Stimulated activated CD4-positive, alpha-beta T cell treated with anti-CD3 and anti-CD28 coated beads, Interleukin-2, amount 100 ng/mL, for 24 hours (primary cell): ENCODE measurements around the gene GSE1.
"Not testable (repeated sequence)": the region's sequence is repeated elsewhere in the genome, so short reads cannot be mapped to it uniquely, and the experiment has no call there.

Source experiments
- DNase-seq, 2 donors: peaks; one replicate each; pipeline ENCODE4 v3.0.0-alpha.2; 2020

GSE1 gene

GRCh38 chr16:85592277-85592676 is 20.8 kb upstream of the GSE1 start:
- not testable (repeated sequence) for DNase-seq

DNA sequence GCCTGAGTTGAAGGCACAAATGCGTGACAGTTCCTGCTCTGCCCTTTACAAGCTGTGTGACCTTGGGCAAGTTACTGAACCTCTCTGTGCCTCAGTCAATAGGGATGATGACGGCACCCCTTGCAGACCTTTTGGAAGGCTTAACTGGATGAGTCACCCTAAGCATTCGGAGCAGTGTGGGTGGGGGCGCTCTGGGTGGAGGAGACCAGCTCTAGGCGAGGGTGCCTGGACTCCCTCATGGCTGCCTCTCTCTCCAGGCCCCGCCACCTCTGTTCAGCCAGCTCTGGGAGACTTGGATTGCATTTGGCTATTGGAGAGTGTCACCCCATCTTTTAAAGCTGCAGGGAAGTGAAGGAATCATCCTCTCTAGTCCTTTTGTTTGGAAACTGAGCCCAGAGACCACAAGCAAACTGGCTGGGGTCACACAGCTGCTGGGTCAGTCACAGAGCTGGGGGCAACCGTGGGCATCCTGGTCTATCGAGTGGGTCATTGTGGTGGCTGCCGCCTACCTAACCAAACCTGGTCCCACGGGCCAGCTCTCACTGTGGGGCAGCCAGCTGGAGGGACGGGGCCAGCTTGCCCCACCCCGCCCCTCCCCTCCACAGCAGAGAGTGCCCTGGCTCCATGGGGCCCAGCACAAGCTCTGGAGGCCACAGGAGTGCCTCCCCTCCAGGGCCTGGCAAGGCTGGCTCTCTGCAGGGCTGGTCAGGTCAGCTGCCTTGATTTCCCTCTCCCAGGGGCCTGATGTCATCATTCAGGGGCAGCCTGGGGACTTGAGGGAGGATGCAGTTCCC is 20.2 kb upstream of the GSE1 start:
- DNase-seq: no peak

DNA sequence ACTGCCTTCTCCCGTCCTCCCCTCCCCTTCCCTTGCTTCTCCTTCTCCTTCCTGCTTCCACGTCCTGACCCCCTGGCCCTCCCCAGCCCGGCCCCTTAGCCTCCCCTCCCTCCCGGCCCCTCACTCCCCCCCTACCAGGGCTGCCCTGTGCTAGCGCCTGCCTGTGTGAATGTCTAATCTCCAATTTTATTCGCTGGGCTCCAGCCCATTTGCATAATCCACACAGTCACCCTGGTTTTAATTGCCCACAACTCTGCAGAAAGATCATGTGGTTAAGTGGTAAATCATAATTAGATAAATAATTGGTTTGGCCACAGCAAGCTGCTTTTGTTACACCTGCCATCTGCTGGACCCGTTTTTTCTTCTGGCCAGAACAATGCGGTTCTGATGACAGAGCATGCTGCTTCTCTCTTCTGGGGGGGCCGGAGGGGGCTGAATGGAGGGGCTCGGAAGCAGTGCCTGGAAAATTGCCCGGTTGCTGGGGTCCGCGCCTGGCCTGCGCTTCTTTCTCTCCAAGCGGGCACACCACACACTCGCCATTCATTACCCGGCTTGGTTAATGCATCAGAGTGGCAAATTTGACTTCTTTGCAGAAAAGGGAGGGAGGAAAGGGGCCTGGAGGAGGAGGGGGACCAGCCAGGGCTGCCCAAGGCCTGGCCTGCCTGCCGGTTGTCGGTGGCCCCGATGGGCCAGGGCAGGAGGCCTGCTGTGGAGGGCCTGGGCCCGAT is 19.5 kb upstream of the GSE1 start:
- DNase-seq: no peak

DNA sequence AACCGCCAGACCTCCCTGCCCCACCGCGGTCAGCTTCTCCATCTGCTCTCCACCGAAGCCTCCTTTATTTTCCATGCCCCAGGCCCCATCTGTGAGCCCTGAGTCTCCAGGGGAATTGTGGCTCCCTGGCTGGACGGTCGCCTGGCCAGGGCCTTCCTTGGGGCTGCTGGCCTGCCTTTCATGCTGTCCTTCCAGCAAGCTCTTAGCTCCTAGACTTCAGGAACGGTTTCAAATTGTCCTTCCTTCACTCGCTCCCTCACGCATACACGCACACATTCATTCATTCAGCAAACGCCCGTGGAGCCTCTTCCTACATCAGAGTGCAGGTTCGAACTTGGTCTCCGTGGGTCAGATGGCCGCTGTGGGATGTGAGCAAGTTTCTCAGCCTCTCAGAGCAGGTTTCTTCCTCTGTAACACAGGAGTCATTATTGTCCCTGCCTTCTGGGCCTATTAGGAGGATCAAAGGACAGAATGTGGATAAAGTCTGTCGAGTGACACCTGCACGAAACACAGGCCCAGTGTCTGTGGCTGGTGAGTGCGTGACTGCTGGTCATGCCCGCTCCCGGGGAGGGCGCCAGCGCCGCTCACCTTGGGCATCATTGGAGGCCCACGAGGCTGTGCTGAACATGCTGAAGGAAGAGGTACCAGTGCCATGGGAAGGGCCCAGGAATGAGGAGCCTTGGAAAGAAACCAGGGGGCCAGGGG is 18.7 kb upstream of the GSE1 start:
- DNase-seq: no peak

DNA sequence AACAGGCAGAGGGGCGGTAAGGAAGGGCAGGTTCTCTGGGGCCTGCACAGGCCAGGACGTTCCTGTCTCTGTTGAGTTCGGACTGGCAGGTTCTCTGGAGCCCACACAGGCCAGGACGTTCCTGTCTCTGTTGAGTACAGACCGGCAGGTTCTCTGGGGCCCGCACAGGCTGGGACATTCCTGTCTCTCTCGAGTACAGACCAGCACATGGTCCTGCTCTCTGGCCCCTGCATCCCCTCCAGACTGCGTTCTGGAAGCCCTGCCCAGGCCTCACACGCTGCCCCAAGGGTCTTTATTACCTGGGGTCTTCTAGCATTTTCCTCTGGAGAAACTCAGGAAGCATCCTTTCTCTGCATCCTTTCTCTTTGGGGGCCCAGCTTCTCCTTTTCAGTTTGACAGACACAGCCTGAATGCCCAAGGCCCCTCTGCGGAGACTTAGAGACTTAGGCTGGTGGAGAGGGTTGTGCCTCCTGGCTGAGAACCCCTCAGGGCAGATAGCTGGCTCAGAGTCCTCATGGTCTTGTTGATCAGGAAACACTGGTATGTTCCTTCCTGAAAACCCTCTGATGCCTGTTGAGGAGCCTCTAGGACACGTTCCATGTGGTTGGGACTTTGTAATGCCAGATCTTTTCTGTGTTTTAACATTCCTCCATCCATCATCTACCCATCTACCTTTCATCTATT is 18.0 kb upstream of the GSE1 start:
- no peak for DNase-seq

- DNase-seq: no peak
Measured at GRCh38 chr16:85595812-85596502, 17.2 kb upstream of the GSE1 start.

GRCh38 chr16:85598141-85598540 is 15.0 kb upstream of the GSE1 start:
- DNase-seq: no peak

DNA sequence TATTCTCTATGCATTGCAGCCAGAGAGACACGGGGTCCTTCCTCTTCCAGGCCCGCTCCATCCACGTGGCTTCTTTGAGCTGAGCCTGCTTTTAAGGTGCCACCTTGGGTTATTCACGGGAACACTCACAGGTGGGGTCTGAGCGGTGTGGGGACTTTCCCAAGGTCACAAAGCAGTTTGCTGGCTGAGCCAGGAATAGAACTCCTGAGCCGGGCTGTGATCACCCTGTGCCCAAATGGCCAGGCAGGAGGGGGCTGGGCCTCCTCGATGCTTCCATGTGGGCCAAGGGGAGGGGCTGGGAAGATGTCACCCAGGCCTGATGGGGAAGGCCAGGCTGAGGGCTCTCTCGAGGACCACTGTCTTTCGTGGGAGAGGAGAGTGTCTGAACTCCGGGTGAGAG is 13.0 kb upstream of the GSE1 start:
- no peak for DNase-seq

DNA sequence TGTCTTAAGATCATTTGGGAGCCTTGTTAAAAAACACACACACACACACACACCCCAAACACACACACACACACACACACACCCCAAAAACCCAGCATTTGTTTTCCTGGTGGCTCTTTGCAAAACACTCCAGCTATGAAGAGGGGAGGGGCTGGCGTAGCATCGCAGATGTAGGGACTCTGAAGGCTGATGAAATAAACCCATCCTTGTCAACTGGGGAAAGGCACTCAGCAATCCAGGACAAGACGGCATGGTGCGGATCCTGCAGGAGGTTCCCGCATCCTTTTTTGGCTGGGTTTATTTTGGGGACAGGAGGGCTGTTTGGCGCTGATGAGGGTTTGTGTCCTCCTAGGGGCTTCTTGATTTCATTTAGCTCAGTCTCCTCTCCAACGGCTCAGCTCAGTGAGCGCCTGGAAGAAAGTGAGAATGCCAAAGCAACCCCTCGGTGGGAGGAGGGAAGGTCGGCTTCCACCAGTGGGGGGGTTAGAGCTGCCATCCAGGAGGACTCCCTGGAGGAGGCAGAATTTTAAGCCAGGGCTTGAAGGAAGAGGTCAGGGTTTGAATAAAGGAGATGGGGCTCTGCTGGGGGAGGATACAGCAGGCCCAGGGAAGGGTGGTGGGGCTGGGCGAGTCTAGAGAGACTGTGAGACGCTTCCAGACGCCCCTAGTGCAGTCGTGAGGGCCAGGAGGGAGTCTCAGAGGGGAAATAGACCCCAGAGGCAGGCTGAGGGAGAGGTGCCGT is 12.4 kb upstream of the GSE1 start:
- no peak for DNase-seq

DNA sequence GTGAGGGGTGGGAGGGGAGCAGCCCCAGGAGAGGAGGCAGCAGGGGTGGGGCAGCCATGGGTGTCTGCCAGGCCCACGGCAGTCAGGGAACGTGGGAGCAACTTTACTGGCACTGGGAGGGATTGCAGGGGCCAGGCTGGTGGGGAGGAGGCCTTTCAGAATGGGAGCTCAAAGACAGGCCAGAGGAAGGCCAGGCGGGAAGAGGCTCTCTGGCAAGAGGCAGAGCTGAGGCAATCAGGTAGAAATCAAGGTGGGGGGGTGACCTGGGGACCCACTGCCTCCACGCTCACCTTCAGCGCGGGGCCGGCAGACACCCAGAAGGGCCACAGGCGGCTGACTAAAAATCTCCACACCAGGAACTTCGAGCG is 11.9 kb upstream of the GSE1 start:
- DNase-seq: no peak

DNA sequence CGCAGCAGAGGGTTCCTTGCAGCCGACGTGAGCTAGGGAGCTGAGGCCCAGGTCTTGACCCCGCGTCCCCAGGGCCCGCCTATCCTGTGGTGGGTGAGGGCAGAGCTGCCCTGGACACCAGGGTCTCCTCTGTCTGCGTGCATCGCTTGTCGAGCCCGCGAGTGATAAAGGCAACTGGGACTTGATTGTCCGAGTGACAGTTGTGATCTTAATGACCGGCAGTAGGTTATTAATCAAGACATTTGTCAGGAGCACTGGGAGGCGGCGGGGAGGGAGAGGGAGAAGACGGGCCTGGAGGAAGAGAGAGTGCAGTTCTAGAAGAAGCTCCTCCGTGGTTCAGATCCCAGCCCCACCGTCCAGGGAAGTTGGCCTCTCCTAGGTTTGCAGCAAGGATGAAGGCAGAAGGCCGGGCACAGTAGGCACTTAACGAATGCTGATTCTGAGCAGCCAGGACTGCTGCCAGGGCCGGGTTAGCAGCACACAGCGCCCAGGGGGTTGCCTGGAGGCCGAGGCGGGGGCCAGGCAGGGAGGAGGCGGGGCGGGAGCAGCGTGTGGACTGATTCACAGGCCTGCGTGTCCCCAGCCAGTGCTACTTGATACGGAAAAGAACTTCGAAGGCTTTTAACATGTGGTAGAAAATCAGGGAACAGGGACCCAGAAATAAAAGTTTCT is 11.3 kb upstream of the GSE1 start:
- DNase-seq: no peak

DNA sequence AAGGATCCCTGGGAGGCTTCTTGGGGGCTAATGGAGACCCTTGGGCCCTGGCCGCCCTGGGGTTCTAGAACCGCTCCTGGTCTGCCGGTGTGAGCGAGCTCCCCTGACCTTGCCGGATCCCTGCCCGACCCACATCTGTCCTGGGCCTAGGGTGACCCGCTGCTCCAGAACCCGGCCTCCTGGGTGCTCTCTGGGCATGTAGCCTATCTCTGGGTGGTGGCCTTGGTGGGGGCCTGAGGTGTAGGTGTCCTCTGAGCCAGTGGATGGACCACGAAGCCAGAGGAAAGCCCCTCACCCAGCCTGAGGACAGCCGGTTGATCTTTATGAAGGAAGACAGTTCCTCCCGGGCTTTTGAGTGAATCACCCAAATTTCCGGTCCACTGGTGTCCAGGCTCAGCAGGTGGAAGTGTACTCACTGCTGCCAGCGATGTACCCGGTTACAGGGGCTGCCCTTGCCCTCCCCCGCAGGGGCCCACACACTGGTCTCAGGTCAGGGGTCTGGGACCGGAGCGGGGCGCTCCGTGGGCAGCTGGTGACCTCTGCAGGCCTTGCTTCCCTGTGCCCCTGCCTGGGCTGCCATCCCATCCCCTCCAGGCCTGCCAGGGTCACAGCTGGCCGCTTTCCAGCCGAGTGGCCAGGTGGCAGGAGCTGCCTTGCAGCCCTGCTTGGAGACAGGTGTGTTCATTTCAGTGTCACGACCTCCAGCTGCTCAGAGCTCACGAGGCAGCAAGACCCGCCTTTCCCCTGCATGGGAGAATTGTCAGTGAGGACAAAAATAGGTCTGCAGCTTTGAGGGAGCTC is 10.5 kb upstream of the GSE1 start:
- DNase-seq: no peak

- DNase-seq: no peak
Measured at GRCh38 chr16:85603203-85603755, 9.8 kb upstream of the GSE1 start.

DNA sequence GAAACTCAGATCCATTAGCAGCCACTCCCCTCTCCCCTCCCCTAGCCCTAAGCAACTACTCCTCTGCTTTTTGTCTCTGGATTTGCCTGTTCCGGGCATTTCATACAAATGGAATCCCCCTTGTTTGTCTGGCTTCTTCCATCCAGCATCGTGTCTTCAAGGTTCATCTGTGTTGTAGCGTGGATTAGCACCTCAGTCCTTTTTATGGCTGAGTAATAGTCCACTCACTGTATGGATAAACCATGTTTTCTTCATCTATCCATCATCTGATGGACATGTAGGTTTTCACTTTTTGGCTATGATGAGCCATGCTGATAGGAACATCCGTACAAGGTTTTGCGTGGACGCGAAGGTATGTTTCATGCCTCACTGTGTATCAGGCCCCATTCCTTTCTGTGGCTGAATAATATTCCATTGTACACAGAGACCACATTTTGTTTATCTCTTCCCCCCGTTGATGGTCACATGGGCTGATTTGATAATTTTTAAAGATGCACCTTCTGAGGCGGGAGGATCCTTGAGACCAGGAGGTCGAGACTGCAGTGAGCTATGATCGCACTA is 8.9 kb upstream of the GSE1 start:
- no peak for DNase-seq

GRCh38 chr16:85605051-85605911 is 7.8 kb upstream of the GSE1 start:
- DNase-seq: no peak

DNA sequence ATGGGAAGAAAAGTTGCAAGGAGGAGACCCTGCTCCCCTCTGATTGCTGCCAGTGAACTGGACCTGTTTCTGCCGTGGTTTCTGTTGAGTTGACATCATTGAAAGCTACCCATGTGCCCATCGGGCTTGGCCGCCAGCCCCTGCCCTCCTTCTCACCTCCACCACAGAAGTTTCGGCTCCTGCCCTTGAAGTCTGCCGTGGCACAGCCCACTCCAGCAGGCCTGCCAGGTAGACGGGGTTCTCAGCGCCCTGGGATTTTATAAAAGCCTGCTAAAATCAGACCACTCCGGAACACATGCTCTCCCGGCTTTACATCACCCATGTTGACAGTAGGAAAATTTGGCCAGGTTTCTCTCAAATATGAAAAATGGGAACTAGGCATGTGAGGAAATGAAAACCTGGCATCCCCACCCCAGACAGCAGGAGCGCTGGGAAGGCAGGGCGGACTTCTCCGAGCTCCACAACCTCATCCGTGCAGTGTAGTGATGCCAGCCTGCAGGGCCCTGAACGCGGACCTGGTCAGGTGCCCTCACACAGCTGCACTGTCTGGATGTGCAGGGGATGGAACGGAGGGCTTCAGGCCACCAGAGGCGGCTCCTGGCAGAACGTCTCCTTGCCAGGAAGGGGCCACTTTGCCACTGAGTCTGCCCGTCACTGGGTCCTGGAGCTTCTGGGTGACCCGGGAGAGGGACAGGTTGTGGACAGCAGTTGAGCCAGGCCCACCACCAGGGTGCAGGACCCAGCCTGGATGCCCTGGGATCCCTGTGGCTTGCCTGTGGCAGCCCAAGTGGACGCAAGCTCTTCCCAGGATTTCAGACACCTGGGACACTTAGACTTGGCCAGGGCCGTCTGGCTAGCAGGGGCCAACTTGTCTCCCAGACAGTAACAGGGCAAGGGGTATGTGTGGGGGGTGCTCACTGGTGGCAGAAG is 6.9 kb upstream of the GSE1 start:
- no peak for DNase-seq

- no peak for DNase-seq
Measured at GRCh38 chr16:85606904-85607303, 6.2 kb upstream of the GSE1 start.

GRCh38 chr16:85607321-85607765 is 5.8 kb upstream of the GSE1 start:
- peak in 1 of 2 donors; percentile 14 for DNase-seq
